A549 (cell line): ENCODE measurements around the gene SKOR1. TPM values are rescaled to one million over a fixed set of nuclear protein-coding genes. Genes with fewer than 3 reads are reported as not detected.

ENCODE experiments used
- ATAC-seq, 2 experiments: fragments of 200-7000 bp in 1 of 2; fragments of >200 bp in 1 of 2; cut with Nextera tagmentation in 1 of 2; cut with Tn5 transposase in 1 of 2; 3 replicates each; pipeline versions ENCODE4 v1.8.0 to v1.9.1; 2018 to 2020; ENCODE audit warnings: mild to moderate bottlenecking in 1 of 2, moderate library complexity in 1 of 2
- CTCF ChIA-PET: fragments of 300-600 bp; sonication (Branson Sonifier 250); formaldehyde crosslinking; extraction: SDS; loops from one replicate; lab custom pipeline; 2021; ENCODE audit warnings: antibody characterized with exemption, inconsistent platforms; lab: Yijun Ruan, JAX
- POLR2A ChIA-PET: fragments of 350-600 bp; formaldehyde crosslinking; extraction: SDS; loops from one replicate; lab custom pipeline; 2021; ENCODE audit warnings: antibody characterized with exemption, inconsistent platforms; lab: Yijun Ruan, JAX
- DNase-seq, 2 experiments: peaks; one replicate each; pipeline versions ENCODE4 v3.0.0 to v3.0.0-alpha.2; 2011 to 2016; ENCODE audit warnings: low read depth in 1 of 2, low spot score in 1 of 2
- FAIRE-seq: peaks from 2 replicates; lab custom pipeline; 2011; peaks lifted over from hg19 to GRCh38; lab: Jason Lieb, UNC
- H3K27ac ChIP-seq, 2 experiments: fragments of >200 bp; sonication (Bioruptor Twin); formaldehyde crosslinking; 3 replicates each; pipeline ENCODE4 v1.5.1; 2016 to 2017
- H3K4me1 ChIP-seq: fragments of >200 bp; sonication (Bioruptor Twin); formaldehyde crosslinking; 3 replicates; pipeline ENCODE4 v1.6.1; 2016
- H3K4me2 ChIP-seq: fragments of >200 bp; sonication (Bioruptor Twin); formaldehyde crosslinking; 3 replicates; pipeline ENCODE4 v1.6.1; 2016
- H3K4me3 ChIP-seq: fragments of >200 bp; sonication (Bioruptor Twin); formaldehyde crosslinking; 3 replicates; pipeline ENCODE4 v1.5.1; 2016
- H3K9me3 ChIP-seq: fragments of >200 bp; sonication (Bioruptor Twin); formaldehyde crosslinking; 3 replicates; pipeline ENCODE4 v1.6.1; 2016
- CEBPB ChIP-seq, 2 experiments: fragments of >200 bp in 1 of 2; sonication (Bioruptor Twin) in 1 of 2; formaldehyde crosslinking in 1 of 2; IDR thresholded peaks; 2 replicates each; pipeline ENCODE4 v1.6.1; 2012 to 2016
- CHD2 ChIP-seq: fragments of 150-350 bp; IDR thresholded peaks from 2 replicates; pipeline ENCODE4 v1.6.1; 2014; ENCODE audit warnings: low read length; ENCODE audit not compliant: partially characterized antibody
- EHF ChIP-seq: fragments of 250-450 bp; sonication (Bioruptor Pico); IDR thresholded peaks from 2 replicates; pipeline ENCODE4 v1.5.0; 2020; ENCODE audit warnings: mild to moderate bottlenecking
- FOSL2 ChIP-seq, 2 experiments: fragments of 450-650 bp in 1 of 2; fragments of >200 bp in 1 of 2; sonication (Bioruptor Twin) in 1 of 2; formaldehyde crosslinking; IDR thresholded peaks; 2 replicates each; pipeline versions ENCODE4 v1.5.0 to v1.6.1; 2016 to 2020; ENCODE audit warnings: mild to moderate bottlenecking in 1 of 2, moderate library complexity in 1 of 2
- FOXS1 ChIP-seq: fragments of 250-450 bp; sonication (Bioruptor Pico); IDR thresholded peaks from 2 replicates; pipeline ENCODE4 v1.5.0; 2020; ENCODE audit warnings: mild to moderate bottlenecking, moderate library complexity
- HDAC2 ChIP-seq: fragments of 200-600 bp; sonication (generic); IDR thresholded peaks from 2 replicates; pipeline ENCODE4 v1.6.1; 2016
- HOXB5 ChIP-seq: fragments of 250-450 bp; sonication (Bioruptor Pico); IDR thresholded peaks from 2 replicates; pipeline ENCODE4 v1.5.0; 2020; ENCODE audit warnings: mild to moderate bottlenecking, moderate library complexity
- JUNB ChIP-seq: fragments of >200 bp; sonication (Bioruptor Twin); formaldehyde crosslinking; IDR thresholded peaks from 2 replicates; pipeline ENCODE4 v1.6.1; 2016
- KDM1A ChIP-seq: fragments of 200-600 bp; sonication (generic); IDR thresholded peaks from 2 replicates; pipeline ENCODE4 v1.6.1; 2016; ENCODE audit warnings: low read depth, mild to moderate bottlenecking
- KDM5A ChIP-seq: fragments of 200-600 bp; sonication (generic); IDR thresholded peaks from 2 replicates; pipeline ENCODE4 v1.6.1; 2016; ENCODE audit warnings: antibody characterized with exemption, mild to moderate bottlenecking
- MYC ChIP-seq: IDR thresholded peaks from 2 replicates; pipeline ENCODE4 v1.6.1; 2012; ENCODE audit warnings: mild to moderate bottlenecking, inconsistent platforms, low read length, improper control_type of control experiment, borderline replicate concordance
- RFX5 ChIP-seq: fragments of 450-650 bp; IDR thresholded peaks from 2 replicates; pipeline ENCODE4 v1.7.1; 2014; ENCODE audit warnings: antibody characterized with exemption, mild to moderate bottlenecking, moderate library complexity
- ZFP36 ChIP-seq: fragments of 450-650 bp; IDR thresholded peaks from 2 replicates; pipeline ENCODE4 v1.6.1; 2014; ENCODE audit warnings: borderline replicate concordance; ENCODE audit not compliant: partially characterized antibody
- ZSCAN20 ChIP-seq: fragments of 250-450 bp; sonication (Bioruptor Pico); IDR thresholded peaks from 2 replicates; pipeline ENCODE4 v1.8.0; 2022; ENCODE audit warnings: mild to moderate bottlenecking, moderate library complexity
- WGBS: methylation state at CpG from one replicate; pipeline ENCODE4 v1.1.6; 2017; ENCODE audit errors: missing lambda C conversion rate; 5-methylcytosine and 5-hydroxymethylcytosine counted together
- polyA plus RNA-seq, 4 experiments: library from polyadenylated mRNA; depleted of rRNA in 3 of 4; stranded (reverse); fragments of >200 nt; fragmentation: RNase III in 1 of 4; extraction: RNeasy Plus Mini Kit Qiagen cat#74134 plus additional on column Dnase treatment in 1 of 4; gene quantifications; 2 replicates in 3 of 4; 3 replicates in 1 of 4; pipeline ENCODE4 v1.2.3, GENCODE V29; 2011 to 2017
- TF ChIP-seq, protein P1 (sequence below): fragments of 150-350 bp; IDR thresholded peaks from 2 replicates; pipeline ENCODE4 v1.6.1; 2014; ENCODE audit warnings: low read depth, mild to moderate bottlenecking, low read length

Gene SKOR1
- polyA plus RNA-seq, 2 of the 4 experiments (the other 2 are of a cell fraction): 0.03 to 0.05 TPM

DNA sequence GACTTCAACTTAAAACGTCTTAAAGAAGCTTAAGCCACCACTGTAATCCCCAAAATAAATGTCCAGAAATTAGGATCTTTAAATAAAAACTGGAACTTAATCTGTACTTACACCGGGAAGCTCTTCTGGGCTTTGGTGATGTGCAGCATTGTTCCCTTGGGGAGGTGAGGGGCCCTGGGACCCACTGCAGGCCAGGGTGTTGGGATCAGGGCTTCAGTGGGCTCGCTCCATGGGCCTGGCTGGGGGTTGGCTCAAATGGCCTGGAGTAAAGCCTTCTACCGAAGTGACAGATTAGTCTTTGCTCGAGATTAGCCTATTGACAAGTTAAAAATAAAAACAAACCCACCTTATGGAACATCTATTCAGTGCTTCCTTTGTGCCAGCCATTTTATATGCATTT is 20.7 kb downstream of the SKOR1 start:
- ATAC-seq: no peak
- Histone ChIP-seq H3K4me1 (peaks cover 12% of the 10 kb centered on the region), H3K9me3 (no peaks in the 10 kb centered on the region), H3K4me3 (no peak overlapping the region), H3K27ac (no peak overlapping the region), H3K4me2 (no peak overlapping the region)
- no peak for FAIRE-seq
- 65% methylated on average over 5 of the region's 5 CpGs for WGBS
- ChIA-PET CTCF (interaction anchor here (0.8 kb wide), 1 partner anchor 17 kb away, joined by 4 read pairs; no protein-coding TSS in a partner anchor), POLR2A (no interaction called here)
- TF ChIP-seq MYC: no peak
- no peak for TF ChIP-seq FOXS1 (CRISPR knock-in tag)
- no peak for TF ChIP-seq CHD2
- no peak for TF ChIP-seq HOXB5 (CRISPR knock-in tag)
- TF ChIP-seq, protein P1, sequence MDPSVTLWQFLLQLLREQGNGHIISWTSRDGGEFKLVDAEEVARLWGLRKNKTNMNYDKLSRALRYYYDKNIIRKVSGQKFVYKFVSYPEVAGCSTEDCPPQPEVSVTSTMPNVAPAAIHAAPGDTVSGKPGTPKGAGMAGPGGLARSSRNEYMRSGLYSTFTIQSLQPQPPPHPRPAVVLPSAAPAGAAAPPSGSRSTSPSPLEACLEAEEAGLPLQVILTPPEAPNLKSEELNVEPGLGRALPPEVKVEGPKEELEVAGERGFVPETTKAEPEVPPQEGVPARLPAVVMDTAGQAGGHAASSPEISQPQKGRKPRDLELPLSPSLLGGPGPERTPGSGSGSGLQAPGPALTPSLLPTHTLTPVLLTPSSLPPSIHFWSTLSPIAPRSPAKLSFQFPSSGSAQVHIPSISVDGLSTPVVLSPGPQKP: no peak
- TF ChIP-seq EHF (CRISPR knock-in tag): no peak
- no peak for TF ChIP-seq JUNB
- no peak for TF ChIP-seq RFX5
- TF ChIP-seq HDAC2: no peak
- DNase-seq: no peak

DNA sequence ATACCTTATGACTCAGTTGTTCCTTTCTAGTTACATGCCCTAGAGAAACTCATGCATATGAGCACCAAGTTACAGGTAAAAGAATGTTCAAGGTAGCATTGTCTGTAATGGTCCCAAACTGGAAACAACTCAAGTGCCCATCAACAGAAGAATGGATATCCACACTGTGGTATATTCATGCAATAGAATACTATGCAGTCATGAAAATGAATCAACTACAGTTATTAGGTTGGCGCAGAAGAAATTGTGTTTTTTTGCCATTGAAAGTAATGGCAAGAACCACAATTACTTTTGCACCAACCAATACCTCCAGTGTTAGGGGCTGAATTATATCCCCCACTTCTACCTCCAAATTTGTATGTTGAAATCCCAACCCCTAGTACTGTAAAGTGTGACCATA is 24.2 kb downstream of the SKOR1 start:
- DNase-seq: no peak
- Histone ChIP-seq H3K9me3 (no peaks in the 10 kb centered on the region), H3K27ac (no peak overlapping the region), H3K4me3 (no peak overlapping the region), H3K4me2 (no peak overlapping the region), H3K4me1 (peaks cover 19% of the 10 kb centered on the region)
- no peak for ATAC-seq
- 89% methylated on average over 1 of the region's 1 CpG for WGBS
- TF ChIP-seq KDM1A (0 out of 2 replicates have a peak, but pooled peaks have one; percentile 18), ZSCAN20 (no peak)
- CTCF ChIA-PET: interaction anchor here (0.6 to 9.7 kb wide), 2 partner anchors 14 to 908 kb away, joined by 3 to 66 read pairs; no protein-coding TSS in a partner anchor
- no peak for FAIRE-seq
- POLR2A ChIA-PET: no interaction called here

DNA sequence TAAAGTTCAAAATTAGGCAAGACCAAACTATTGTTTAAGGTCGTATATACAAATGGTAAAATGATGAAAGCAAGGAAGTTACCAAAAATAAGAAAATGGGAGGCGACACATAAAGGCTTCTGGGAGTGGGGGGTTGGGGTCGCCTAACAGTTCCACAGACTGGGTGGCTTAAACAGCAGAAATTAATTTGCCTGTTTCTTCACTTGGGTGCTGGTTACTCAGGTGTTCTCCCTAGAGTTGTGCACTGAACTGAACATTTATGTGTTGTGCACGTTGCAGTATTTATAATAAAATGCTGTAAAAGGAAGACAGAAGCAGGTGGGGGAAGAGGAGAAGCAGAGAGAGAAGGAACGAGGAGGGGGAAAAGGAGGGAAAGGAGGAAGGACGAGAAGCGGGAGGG is 25.0 kb downstream of the SKOR1 start:
- no peak overlapping the region for H3K4me3 ChIP-seq
- TF ChIP-seq KDM5A: no peak
- H3K4me1 ChIP-seq: peaks cover 19% of the 10 kb centered on the region
- CTCF ChIA-PET: interaction anchor here (9.7 kb wide), 1 partner anchor 13 kb away, joined by 66 read pairs; no protein-coding TSS in a partner anchor
- H3K4me2 ChIP-seq: peak overlapping the region; percentile 58; the same call in 2 of the 3 replicates
- H3K27ac ChIP-seq: peak overlapping the region; percentile 52 to 65; a peak in 5 of 6 replicates
- WGBS: 55% methylated on average over 7 of the region's 7 CpGs
- FAIRE-seq (no peak), ATAC-seq (no peak), DNase-seq (no peak)
- no peaks in the 10 kb centered on the region for H3K9me3 ChIP-seq
- POLR2A ChIA-PET: no interaction called here

DNA sequence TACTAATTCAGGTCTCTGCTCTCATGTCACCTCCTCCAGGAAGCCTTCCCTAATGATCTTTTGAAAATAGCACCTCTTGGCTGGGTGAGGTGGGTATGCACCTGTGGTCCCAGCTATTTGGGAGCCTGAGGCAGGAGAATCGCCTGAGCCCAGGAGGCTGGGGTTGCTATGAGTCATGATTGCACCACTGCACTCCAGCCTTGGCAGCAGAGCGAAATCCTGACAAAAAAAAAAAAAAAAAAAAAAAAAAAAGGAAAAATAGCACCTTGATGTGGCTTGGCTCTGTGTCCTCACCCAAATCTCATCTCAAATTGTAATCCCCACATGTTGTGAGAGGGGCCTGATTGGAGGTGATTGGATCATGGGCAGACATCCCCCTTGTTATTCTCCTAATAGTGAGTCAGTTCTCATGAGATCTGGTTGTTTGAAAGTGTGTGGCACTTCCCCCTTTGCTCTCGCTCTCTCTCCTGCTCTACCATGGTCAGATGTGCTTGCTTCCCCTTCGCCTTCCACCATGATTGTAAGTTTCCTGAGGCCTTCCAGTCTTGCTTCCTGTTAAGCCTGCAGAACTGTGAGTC is 25.8 kb downstream of the SKOR1 start:
- Histone ChIP-seq H3K27ac (peak overlapping the region; percentile 58 to 65), H3K9me3 (no peaks in the 10 kb centered on the region)
- no peak for FAIRE-seq
- no peak for TF ChIP-seq KDM1A
- peak; percentile 54; the same call in 1 of the 2 replicates for TF ChIP-seq JUNB
- TF ChIP-seq FOSL2 (IDR thresholded peaks at IDR 0.05): peak; percentile 57
- TF ChIP-seq FOSL2 (CRISPR knock-in tag; IDR thresholded peaks at IDR 0.05): peak; percentile 64
- TF ChIP-seq CEBPB (IDR thresholded peaks at IDR 0.05): peak; percentile 63 to 70; a peak in 3 of 4 replicates
- TF ChIP-seq ZFP36: peak; percentile 77
- TF ChIP-seq, all 56 proteins: peak for 4
- no peak overlapping the region for H3K4me3 ChIP-seq
- ChIA-PET CTCF (interaction anchor here (1.4 to 9.7 kb wide), 2 partner anchors 12 to 359 kb away, joined by 3 to 66 read pairs; no protein-coding TSS in a partner anchor), POLR2A (no interaction called here)
- ATAC-seq (peak; percentile 61 to 83; a peak in 5 of 6 replicates), DNase-seq (no peak)
- peaks cover 19% of the 10 kb centered on the region for H3K4me1 ChIP-seq
- 48% methylated on average over 4 of the region's 4 CpGs for WGBS
- H3K4me2 ChIP-seq: peak overlapping the region; percentile 58
